Stimulated activated naive CD4-positive, alpha-beta T cell (primary cell): ENCODE data around the gene ACSS3.
"Not testable (repeated sequence)": the region's sequence is repeated elsewhere in the genome, so short reads cannot be mapped to it uniquely, and the experiment has no call there.

ENCODE experiments used
- DNase-seq, 6 experiments: peaks; one replicate each; lab custom pipeline; 2025; lab: John Stamatoyannopoulos, UW

ACSS3 gene

GRCh38 chr12:81077686-81078441 lies at the start of gene ACSS3:
Gene ACSS3, plus strand, starts transcription at chr12:81078079. Its CDS starts 42 bp downstream, at chr12:81078121.
- DNase-seq: no peak

GRCh38 chr12:81034926-81035325 lies 43.0 kb upstream of the ACSS3 start:
- DNase-seq: no peak

GRCh38 chr12:81039231-81039630 lies 38.6 kb upstream of the ACSS3 start:
- DNase-seq: no peak

- DNase-seq: no peak
These were observed 33.7 kb upstream of the ACSS3 start for GRCh38 chr12:81043979-81044740.

- not testable (repeated sequence) for DNase-seq
These were observed 12.9 kb upstream of the ACSS3 start for GRCh38 chr12:81064971-81065370.

- no peak for DNase-seq
These were observed 7.0 kb upstream of the ACSS3 start for GRCh38 chr12:81070846-81071245.

- no peak for DNase-seq
These were observed 2.3 kb upstream of the ACSS3 start for GRCh38 chr12:81075539-81075938.

GRCh38 chr12:81077329-81077685 lies 572 bp upstream of the ACSS3 start:
- DNase-seq: no peak

GRCh38 chr12:81078469-81079196 lies 754 bp downstream of the ACSS3 start:
- no peak for DNase-seq

GRCh38 chr12:81079280-81080076 lies 1.6 kb downstream of the ACSS3 start:
- DNase-seq: no peak

GRCh38 chr12:81080431-81080983 lies 2.6 kb downstream of the ACSS3 start:
- no peak for DNase-seq

GRCh38 chr12:81081726-81082125 lies 3.8 kb downstream of the ACSS3 start:
- DNase-seq: no peak

- DNase-seq: no peak
These were observed 5.1 kb downstream of the ACSS3 start for GRCh38 chr12:81083018-81083417.

GRCh38 chr12:81083906-81084513 lies 6.1 kb downstream of the ACSS3 start:
- no peak for DNase-seq

- DNase-seq: no peak
These were observed 7.0 kb downstream of the ACSS3 start for GRCh38 chr12:81084811-81085350.

- no peak for DNase-seq
These were observed 8.0 kb downstream of the ACSS3 start for GRCh38 chr12:81085832-81086231.

GRCh38 chr12:81086342-81086741 lies 8.5 kb downstream of the ACSS3 start:
- no peak for DNase-seq

GRCh38 chr12:81088221-81088620 lies 10.3 kb downstream of the ACSS3 start:
- no peak for DNase-seq

- no peak for DNase-seq
These were observed 11.5 kb downstream of the ACSS3 start for GRCh38 chr12:81089412-81089811.

- no peak for DNase-seq
These were observed 14.2 kb downstream of the ACSS3 start for GRCh38 chr12:81092053-81092452.
